HG03025 (cell line): Measurements from ENCODE around the gene AASS.

ENCODE experiments used
- ATAC-seq: cut with Tn5 transposase; IDR thresholded peaks from one replicate; pipeline ENCODE4 v1.9.1; 2021; ENCODE audit warnings: mild to moderate bottlenecking, moderate library complexity; ENCODE audit not compliant: unreplicated experiment, low FRiP score

AASS gene

GRCh38 chr7:122054393-122054792 is 89.7 kb downstream of the AASS start:
- no peak for ATAC-seq

- no peak for ATAC-seq
These were observed 97.6 kb downstream of the AASS start for GRCh38 chr7:122046402-122046801.

GRCh38 chr7:122040147-122040546 is 103.9 kb downstream of the AASS start:
- ATAC-seq, result no peak

DNA sequence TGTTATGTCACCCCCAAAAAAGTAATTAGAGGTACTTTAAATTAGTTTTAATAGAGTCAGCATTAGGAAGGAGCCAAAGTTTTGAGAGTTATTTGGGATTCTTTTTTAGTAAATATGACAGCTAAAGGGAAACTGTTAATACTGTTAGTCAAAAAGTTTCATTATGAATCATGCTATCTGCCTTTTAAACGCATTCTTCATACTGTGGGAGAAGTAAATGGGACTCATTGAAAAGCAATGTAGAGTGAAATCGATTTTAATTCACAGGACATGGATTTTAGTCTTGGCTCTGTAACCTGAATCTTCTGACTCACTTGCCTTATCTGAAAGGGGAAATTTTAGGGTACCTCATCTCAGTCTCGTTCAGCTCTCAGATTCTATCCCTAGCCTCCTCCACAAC is 105.1 kb downstream of the AASS start:
- no peak for ATAC-seq

- ATAC-seq, result no peak
These were observed 105.9 kb downstream of the AASS start for GRCh38 chr7:122038134-122038533.

DNA sequence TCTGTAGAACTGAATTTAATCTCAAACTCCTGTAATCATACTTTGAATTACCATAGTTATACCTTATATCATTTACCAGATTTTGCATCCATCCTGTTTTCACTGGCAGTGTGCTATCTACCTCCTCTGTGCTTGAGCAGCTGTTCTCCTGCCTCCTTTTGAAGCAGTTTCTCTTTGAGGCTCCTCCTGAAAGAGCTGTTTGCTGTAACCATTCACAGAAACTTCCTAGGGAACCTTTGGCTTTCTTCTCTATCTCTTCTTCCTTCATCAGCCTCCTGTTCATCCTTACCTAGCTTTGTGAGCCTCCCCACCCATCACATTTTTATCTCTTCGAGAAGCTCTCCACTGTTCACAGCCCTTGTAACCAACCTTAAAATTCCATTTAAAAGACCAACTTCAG is 108.2 kb downstream of the AASS start:
- ATAC-seq, result no peak

DNA sequence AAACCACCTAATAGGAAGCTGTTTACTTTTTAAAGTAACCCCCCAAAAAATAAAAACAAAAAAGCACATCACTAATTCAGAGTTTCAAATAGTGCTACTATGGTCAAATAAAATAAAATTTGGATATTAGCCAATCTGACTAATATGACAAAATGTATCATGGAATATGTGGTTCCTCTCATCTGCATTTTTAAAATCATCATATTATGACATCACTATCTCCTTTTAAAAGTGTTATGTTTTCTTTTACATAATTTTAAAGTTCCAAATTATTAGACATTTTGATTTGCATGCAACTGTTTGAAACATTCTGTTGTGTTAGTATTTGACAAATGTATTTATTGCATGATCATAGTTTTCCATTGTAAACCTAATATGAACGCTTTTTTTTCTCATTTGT is 110.4 kb downstream of the AASS start:
- no peak for ATAC-seq

DNA sequence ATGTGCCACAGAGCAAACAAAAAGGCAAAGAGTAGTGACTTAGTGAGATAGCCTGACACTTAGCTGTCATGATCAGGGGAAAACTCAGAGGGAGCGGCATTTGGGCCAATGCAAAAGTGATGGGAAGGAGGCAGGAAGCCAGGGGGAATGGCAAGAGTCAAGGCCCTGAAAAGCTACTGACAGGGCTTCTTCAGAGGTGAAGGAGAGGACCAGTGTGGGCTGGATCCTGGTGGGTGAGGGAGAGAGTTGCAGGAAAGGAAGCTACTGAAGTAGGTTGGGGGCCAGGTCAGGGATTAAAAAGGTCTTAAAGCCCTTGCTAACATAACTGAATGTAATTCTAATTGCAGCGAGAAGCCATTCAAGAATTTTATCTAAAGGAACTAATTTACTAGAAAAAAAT is 117.0 kb downstream of the AASS start:
- no peak for ATAC-seq
